Hypothalamus (tissue), 51 donors: ENCODE measurements around the gene ID3.
A peak's percentile ranks its signal among the peaks of the same experiment; 100 is the strongest.

Source experiments
- DNase-seq, 51 donors: peaks; one replicate each; lab custom pipeline; 2025; lab: John Stamatoyannopoulos, UW

Gene ID3, protein sequence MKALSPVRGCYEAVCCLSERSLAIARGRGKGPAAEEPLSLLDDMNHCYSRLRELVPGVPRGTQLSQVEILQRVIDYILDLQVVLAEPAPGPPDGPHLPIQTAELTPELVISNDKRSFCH

DNA sequence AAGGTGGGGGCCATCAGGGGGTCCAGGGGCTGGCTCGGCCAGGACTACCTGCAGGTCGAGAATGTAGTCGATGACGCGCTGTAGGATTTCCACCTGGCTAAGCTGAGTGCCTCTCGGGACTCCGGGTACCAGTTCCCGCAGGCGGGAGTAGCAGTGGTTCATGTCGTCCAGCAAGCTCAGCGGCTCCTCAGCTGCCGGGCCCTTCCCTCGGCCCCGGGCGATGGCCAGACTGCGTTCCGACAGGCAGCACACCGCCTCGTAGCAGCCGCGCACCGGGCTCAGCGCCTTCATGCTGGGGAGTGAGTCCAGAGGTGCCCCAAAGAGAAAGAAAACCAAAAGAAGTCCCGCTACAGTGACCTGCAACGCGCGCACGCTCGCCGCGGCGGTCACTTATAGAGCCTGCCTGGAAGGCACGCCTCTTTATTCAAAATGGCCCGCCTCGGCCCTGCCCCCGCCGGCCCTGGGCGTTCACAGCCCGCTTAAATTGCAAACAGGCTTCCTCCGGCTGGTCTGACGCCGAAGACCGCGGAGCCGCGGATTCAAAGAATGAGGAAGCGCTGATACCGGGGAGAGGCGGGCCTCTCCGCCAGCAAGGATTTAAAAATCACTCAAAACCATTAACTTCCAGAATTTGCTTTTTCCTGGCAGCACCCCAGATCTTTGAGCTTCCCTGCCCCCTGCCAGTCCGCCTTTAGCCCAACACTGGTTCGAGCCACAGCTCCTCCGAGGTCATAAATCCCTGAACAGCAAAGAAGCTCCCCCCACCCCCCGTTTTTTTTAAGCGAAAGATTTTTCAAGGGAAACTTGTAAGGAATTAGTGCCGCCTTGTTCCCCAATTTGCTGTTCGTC lies at the start of gene ID3:
TSS of gene ID3 (minus strand) at position 366 of the 849 bp plus-strand sequence. CDS start at position 291, 75 bp downstream.
- peak in 50 of 51 donors; percentile 25 to 95 (median 82) for DNase-seq

DNA sequence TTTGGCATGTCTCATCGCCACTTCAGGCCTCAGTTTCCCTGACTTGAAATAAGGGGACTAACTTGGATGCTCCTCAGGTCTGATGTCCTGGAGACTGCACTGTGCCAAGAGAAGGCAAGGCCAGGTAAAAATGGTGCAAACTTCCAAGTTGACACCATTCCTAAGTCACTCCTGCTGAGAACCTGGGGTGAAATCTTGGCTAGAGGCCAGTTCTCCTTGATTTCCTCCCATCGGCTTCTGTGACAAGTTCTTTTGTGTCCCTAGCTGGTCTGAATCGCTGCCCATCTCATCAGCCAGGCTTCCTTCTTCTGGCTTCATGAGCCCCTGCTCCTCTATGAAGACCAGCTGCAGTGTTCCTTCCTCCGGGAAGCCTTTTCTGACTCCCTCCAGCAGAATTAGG lies 48.6 kb upstream of the ID3 start:
- no peak for DNase-seq

DNA sequence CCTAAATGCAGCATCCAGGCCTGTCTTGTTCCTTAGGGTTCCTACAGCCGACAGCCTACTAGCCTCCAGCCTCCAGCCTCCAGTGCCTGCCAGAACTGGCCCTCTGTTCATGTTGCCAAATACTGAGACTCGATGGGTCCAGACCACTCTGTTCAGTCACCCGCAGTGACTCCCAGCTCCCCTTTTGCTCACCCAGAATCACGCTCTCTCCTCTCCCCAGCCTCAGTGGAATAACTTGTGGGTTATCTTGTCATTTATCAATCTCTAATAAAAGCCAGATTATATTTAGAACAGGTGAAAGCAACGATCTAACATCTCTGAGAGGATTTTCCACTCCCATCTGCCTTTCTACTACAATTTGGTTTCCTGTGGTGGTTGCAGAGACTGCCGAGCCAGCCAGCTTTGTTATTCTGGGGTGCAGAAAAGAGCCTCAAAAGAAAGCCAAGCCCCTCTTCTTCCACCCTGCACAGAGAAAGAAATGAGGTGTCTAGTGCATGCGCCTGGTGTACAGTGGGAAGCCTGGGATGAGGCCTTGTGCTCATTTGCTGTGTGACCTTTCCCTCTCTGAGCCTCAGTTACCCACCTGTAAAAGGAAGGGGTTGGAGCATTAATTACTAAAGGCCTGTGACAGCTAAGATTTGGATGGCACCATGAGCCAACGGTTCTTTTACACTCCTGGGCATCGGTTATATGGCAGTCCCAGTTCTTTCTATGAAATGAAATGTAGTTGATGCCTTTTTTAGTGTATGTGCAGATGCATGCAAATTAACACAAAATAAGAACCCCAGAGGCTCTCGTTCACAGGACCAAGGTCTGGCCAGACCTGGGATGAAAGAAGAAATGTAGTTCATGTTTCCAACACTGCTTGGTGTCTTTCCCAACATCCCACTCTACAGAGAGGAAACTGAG lies 42.9 kb upstream of the ID3 start:
- no peak for DNase-seq

DNA sequence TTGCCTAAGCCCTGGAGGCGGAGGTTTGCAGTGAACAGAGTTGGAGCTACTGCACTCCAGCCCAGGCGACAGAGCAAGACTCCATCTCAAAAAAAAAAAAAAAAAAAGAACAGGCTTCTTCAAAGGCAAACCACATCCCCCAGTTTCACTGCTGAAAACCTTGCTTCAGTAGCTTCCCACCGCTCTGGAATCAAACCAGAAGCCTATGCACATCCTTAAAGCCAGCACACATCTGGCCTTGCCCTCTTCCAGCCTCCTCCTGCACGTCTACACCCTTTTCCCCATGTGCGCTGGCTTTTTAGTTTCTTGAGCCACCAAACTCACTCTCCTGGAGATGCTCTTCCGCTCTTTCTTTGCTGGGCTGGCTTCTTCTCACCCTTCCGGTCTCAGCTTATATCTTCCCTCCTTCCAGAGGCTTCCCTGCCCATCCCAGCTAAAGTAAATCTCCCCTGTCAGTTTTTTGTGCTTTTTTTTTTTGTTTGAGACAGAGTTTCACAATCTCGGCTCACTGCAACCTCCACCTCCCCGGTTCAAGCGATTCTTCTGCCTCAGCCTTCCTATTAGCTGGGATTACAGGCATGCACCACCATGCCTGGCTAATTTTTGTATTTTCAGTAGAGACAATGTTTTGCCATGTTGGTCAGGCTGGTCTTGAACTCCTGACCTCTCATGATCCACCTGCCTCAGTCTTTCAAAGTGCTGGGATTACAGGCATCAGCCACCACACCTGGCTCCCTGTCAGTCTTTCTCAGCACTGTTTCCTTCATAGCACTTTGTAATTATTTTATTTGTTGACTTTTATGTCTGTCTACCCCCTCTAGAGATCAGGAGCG lies 42.0 kb upstream of the ID3 start:
- no peak for DNase-seq

DNA sequence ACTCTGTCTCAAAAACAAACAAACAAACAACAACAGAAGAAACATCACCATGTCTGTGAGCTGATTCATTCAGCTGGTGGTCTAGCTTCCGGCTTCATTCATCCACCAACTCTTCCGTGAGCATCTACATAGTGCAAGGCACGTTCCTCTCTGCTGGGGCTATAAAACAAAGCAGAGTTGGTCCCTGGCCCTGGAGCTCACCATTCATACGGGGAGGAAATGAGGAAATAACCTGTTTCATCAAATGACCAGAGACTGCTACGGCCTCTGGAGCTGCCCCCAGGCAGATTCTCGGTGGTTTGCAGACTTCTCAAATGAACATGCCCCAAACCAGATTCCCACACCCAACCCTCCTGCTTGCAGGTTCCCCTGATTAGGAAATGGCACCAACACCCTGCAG lies 41.0 kb upstream of the ID3 start:
- no peak for DNase-seq

DNA sequence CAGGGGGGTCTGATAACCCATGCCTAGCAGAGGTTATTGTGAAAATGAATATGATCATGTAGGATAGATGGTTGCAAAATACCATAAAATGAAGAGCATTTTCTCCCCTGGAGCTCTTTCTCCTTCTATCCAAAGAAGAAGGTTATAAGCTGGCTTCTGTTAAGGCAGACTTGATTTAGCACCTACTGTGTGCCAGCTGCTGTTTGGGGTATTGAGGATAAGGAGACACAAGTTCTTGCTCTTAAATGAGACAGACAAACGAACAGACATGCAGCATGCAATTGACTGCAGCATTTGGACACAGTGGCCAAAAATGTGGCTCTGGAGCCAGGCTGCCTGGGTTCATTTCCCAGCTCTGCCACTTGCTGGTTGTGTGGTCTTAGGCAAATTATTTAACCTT lies 39.8 kb upstream of the ID3 start:
- no peak for DNase-seq

DNA sequence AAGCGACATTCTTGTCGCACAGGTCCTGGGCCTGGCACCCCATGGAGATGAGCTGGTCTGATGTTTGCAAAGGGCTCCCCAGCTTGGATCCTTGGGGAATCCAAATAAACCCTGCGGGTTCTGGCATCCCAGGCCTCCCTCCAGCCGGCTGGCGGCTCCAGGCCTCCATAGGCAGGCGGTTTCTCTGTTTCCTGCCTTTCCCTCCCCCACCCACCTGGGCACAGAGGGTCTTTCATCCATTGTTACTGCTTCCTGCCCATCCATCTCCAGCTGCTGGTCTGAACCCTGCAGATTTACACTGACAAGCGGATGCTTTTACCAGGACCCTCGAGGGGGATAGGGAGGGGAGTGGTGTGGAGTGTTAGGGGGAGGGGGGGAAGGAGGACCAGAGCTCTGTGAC lies 39.1 kb upstream of the ID3 start:
- DNase-seq = peak in 6 of 51 donors; percentile 6 to 12 (median 8)

DNA sequence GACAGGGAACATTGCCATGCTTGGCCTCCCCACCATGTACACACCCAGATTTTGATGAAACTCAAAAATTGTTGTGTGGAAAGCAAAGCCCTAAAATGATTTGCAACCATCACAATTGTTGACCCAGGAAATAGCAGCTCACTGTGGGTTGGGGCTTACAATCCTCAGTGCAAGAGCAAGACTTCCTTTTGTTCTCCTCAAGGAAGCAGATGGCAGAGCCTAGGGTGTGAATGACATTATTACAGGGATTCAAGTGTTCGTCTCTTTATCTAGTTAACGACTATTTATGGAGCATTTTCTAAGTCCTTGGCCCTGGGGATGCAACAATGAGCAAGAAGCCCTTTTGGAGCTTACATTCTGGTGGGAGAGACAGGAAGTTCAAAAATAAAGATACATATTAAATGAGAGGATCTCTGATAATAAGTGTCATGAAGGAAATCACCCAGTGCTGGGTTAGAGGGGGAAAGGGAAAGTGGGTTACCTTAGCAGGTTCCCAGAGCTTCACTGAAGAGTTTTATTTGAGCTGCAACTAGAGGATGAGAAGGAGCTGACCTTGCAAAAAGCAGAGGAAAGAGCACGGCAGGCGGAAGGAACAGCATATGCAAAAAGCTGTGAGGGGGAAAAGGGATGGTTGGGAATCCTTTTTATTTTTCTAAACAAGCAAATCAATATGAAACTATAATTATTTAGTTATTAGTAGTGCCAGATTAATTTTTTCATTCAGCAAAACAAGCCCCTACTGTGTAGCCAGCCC lies 38.5 kb upstream of the ID3 start:
- DNase-seq = no peak

DNA sequence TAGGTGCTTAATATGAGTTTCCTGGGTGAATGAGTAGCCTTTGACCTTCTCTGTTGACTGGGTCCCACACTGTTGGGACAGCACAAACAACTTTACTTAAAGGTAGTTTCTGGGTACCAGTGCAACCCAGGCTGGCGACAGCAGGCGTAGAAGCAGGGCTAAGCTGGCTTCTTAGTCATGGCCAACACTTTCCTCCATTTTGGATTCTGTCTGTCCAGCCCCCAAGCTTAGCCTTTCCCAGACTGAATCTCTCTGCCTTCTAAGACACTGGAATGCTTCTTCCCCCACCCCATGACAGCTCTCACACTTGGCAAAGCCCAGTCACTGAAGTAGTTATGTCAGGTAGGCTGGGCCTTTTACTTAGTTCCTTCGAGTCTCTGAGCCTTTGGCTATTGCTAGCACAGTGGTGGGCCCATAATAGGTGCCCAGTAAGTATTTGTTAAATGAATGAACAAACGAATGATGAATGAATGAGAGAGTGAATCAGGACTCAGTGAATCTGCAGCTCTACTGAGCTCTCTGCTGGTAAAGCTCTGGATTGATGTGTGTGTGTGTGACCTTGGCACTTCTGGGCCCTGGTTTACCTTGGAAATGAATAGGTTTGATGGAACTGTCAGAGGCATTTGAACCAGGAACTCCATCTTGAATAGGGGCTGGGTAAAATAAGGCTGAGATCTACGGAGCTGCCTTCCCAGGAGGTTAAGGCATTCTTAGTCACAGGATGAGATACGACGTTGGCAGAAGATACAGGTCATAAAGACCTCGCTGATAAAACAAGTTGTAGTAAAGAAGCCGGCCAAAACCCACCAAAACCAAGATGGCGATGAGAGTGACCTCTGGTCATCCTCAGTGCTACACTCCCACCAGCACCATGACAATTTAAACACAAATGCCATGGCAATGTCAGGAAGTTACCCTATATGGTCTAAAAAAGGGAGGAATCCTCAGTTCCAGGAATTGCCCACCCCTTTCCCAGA lies 37.4 kb upstream of the ID3 start:
- no peak for DNase-seq

DNA sequence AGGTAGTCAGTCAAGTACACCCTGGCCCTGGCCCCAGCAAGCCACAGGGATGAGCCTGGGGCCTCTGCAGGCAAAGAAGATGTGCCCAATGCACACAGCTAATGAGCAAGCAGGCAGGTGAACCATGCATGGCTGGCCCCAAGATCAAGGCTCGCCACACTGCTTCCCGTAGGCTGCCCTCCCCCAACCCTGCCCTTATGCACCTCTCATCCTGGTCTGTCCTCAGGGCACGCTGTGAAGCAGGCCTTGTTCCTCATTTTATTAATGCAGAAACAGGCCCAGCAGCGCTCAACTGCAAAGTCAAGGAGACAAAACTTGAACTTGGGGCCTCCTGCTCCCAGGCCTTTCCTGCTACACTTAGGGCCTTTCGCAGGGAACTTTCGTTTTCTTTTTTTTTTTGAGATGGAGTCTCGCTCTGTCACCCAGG lies 35.6 kb upstream of the ID3 start:
- DNase-seq = no peak

DNA sequence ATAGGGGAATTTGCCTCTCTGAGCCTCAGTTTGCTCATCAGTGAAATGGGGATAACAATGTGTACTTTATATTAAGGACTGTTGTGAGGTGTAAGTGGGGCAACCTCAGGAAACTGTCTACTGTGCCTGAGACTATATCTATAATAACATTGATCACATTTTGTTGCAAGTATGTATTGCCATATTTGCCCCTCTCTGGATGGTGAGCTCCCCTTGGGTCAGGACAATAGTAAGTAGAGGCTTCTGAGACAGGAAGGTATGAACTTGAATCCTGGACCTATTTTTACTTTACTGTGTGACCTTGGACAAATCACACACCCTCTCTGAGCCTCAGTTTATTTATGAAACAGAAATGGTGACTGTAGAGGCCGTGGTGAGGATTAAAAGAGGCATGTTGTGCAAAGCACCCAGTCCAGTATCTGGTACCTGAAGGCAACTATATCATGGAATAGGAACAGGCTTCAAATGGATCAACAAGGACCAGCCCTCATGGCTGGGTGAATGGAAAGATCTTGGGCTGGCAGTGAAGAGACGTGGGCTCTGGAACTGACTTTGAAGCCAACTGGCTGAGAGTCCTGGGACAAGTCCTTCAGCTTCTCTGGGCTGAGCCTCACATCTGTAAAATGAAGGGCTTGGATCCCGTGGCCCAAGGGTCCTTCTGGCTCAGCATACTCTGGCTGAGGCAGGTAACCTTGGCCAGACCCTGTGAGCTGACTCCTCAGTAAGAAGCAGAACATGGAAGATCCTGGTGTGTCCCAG lies 35.0 kb upstream of the ID3 start:
- DNase-seq = no peak

DNA sequence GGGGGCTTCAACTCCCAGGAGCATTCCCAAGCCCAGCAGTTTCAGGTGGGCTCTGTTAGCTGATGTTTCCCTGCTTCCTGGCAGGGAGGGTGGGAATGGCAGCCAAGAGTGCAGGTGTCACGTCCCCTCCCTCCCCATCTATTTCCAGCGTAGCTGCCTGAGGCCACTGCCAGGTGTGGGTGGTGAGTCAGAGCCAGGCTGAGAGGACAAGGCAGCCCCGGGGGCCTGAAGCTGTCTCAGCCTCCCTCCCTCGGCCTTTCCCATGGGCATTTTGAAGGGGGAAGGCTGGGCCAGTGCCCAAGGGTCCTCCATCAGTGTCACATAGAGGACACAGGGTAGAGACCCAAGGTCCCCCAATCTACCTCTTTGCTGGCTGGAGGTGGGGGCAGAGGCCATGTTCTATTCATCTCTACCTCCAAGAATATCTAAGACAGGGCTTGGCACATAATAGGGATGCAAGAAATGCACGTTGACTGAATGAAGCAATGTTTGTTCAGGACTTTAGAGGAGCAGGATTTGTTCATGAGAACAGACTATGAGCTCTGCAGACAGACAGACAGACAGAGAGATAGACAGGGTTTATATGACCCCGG lies 34.4 kb upstream of the ID3 start:
- no peak for DNase-seq

DNA sequence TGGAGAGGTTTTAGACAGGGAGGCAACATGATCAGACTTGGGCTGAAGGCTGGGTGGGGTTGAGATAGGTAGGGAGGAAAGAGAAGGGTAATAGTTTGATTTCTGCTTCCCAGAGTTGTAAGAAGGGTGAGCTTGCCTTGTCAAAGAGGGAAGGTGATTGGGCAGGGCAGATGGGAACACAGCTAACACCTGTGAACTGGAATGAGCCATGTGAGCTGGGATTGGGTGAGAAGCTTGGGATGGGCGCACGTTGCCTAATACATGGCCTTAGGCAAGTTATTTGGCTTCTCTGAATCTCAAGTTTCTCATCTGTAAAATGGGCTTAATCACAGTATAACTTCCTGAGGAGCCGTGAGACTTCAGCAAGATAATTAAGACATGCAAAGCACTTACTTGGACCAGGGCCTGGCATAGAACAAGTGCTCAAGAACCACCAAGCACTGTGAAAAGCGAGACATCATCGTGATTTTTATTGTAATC lies 33.8 kb upstream of the ID3 start:
- DNase-seq = no peak

DNA sequence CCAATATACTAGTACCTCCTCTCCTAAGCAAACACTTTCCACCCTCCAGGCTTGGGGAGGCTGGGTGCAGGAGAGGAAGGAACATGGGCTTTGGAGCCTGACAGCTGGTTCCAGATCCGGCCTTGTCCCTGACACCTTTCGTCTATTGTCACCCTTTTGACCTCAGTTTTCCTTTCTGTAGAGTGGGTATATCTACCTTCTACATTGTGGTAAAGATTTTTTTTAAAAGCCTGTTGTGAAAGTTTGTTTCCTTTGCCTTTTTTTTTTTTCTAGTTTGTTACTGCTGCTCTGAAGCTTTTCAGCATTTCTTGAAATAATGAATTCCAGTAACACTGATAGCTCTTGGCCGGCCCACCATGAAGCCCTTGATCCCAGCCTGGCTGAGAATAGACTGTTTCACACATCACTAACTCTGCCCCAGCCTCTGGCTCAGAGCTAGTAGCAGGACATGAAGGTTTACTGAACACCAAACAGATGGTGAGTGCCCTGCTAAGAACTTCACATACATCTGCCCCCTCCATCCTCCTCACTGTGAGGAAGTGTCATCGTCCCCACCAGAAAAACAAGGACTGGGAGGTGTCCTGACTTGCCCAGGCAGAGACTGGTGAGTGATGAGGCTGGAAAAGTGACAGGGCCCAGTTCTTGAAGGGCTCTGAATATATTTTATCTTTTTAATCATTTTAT lies 33.0 kb upstream of the ID3 start:
- no peak for DNase-seq

DNA sequence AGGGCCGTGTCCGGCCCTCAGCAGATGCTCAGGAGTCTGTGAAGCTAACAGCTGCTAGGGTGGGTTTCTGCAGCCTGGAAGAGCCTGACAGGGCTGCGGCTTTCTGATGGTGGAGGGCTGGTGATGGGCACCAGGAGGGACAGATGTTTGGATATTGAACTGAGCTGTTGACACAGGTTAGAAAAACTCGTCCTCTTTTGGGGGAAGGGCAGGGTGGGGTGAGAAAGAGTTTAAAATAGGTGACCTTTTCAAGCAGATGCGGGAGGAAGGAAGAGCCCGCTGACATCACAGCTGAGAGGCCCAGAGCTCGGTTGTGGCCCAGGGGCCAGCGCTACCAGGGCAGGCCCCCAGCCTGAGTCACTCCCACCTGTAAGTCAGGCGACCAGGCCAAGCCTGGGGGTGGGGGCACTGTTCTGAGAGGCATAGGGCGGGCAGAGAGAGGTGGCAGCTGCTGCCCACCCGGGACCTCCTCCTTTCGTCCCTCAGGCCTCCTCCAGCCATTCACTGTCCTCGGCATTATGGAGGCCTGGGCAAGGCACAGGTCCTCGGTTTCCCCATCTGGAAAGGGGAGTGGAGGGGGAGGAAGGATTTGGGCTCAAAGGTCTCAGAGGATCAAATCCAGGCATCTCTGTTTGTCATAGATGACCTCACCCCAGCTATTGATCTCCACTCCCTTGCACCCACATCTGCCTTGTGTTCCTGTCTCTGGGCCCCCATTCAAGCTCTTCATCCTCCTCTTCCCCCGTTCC lies 32.3 kb upstream of the ID3 start:
- DNase-seq = no peak
